A549 (cell line): ENCODE measurements around the gene CLPX. TPM values are rescaled to one million over a fixed set of nuclear protein-coding genes. Genes with fewer than 3 reads are reported as not detected.
A peak's percentile ranks its signal among the peaks of the same experiment; 100 is the strongest.

ENCODE experiments used
- ATAC-seq, 2 experiments: fragments of 200-7000 bp in 1 of 2; fragments of >200 bp in 1 of 2; cut with Nextera tagmentation in 1 of 2; cut with Tn5 transposase in 1 of 2; 3 replicates each; pipeline versions ENCODE4 v1.8.0 to v1.9.1; 2018 to 2020; ENCODE audit warnings: mild to moderate bottlenecking in 1 of 2, moderate library complexity in 1 of 2
- CTCF ChIA-PET: fragments of 300-600 bp; sonication (Branson Sonifier 250); formaldehyde crosslinking; extraction: SDS; loops from one replicate; lab custom pipeline; 2021; ENCODE audit warnings: antibody characterized with exemption, inconsistent platforms; lab: Yijun Ruan, JAX
- POLR2A ChIA-PET: fragments of 350-600 bp; formaldehyde crosslinking; extraction: SDS; loops from one replicate; lab custom pipeline; 2021; ENCODE audit warnings: antibody characterized with exemption, inconsistent platforms; lab: Yijun Ruan, JAX
- DNase-seq, 2 experiments: peaks; one replicate each; pipeline versions ENCODE4 v3.0.0 to v3.0.0-alpha.2; 2011 to 2016; ENCODE audit warnings: low read depth in 1 of 2, low spot score in 1 of 2
- FAIRE-seq: peaks from 2 replicates; lab custom pipeline; 2011; peaks lifted over from hg19 to GRCh38; lab: Jason Lieb, UNC
- H3K27ac ChIP-seq, 2 experiments: fragments of >200 bp; sonication (Bioruptor Twin); formaldehyde crosslinking; 3 replicates each; pipeline ENCODE4 v1.5.1; 2016 to 2017
- H3K4me1 ChIP-seq: fragments of >200 bp; sonication (Bioruptor Twin); formaldehyde crosslinking; 3 replicates; pipeline ENCODE4 v1.6.1; 2016
- H3K4me2 ChIP-seq: fragments of >200 bp; sonication (Bioruptor Twin); formaldehyde crosslinking; 3 replicates; pipeline ENCODE4 v1.6.1; 2016
- H3K4me3 ChIP-seq: fragments of >200 bp; sonication (Bioruptor Twin); formaldehyde crosslinking; 3 replicates; pipeline ENCODE4 v1.5.1; 2016
- H3K9me3 ChIP-seq: fragments of >200 bp; sonication (Bioruptor Twin); formaldehyde crosslinking; 3 replicates; pipeline ENCODE4 v1.6.1; 2016
- CEBPB ChIP-seq, 2 experiments: fragments of >200 bp in 1 of 2; sonication (Bioruptor Twin) in 1 of 2; formaldehyde crosslinking in 1 of 2; IDR thresholded peaks; 2 replicates each; pipeline ENCODE4 v1.6.1; 2012 to 2016
- CHD4 ChIP-seq: fragments of 200-600 bp; sonication (generic); IDR thresholded peaks from 2 replicates; pipeline ENCODE4 v1.6.1; 2016; ENCODE audit warnings: antibody characterized with exemption, mild to moderate bottlenecking, borderline replicate concordance
- EHF ChIP-seq: fragments of 250-450 bp; sonication (Bioruptor Pico); IDR thresholded peaks from 2 replicates; pipeline ENCODE4 v1.5.0; 2020; ENCODE audit warnings: mild to moderate bottlenecking
- ELK1 ChIP-seq: fragments of 150-350 bp; IDR thresholded peaks from 2 replicates; pipeline ENCODE4 v1.6.1; 2014; ENCODE audit warnings: low read depth, mild to moderate bottlenecking, low read length
- EP300 ChIP-seq, 2 experiments: fragments of >200 bp; sonication (Bioruptor Twin); formaldehyde crosslinking; IDR thresholded peaks; 2 replicates in 1 of 2; 3 replicates in 1 of 2; pipeline ENCODE4 v1.6.1; 2016 to 2017
- FOSL2 ChIP-seq, 2 experiments: fragments of 450-650 bp in 1 of 2; fragments of >200 bp in 1 of 2; sonication (Bioruptor Twin) in 1 of 2; formaldehyde crosslinking; IDR thresholded peaks; 2 replicates each; pipeline versions ENCODE4 v1.5.0 to v1.6.1; 2016 to 2020; ENCODE audit warnings: mild to moderate bottlenecking in 1 of 2, moderate library complexity in 1 of 2
- GATA3 ChIP-seq: IDR thresholded peaks from 2 replicates; pipeline ENCODE4 v1.6.1; 2012; ENCODE audit warnings: borderline replicate concordance
- HES2 ChIP-seq: fragments of >200 bp; sonication (Bioruptor Twin); formaldehyde crosslinking; IDR thresholded peaks from 2 replicates; pipeline ENCODE4 v1.6.1; 2016
- HEYL ChIP-seq: fragments of 250-450 bp; sonication (Bioruptor Pico); IDR thresholded peaks from 2 replicates; pipeline ENCODE4 v1.8.0; 2021; ENCODE audit warnings: mild to moderate bottlenecking, moderate library complexity
- HMGXB4 ChIP-seq: fragments of 250-450 bp; sonication (Bioruptor Pico); IDR thresholded peaks from 2 replicates; pipeline ENCODE4 v1.5.0; 2021; ENCODE audit warnings: mild to moderate bottlenecking, moderate library complexity, borderline replicate concordance
- HOXB13 ChIP-seq: fragments of 250-450 bp; sonication (Bioruptor Pico); IDR thresholded peaks from 2 replicates; pipeline ENCODE4 v1.5.0; 2020; ENCODE audit warnings: low read depth, mild to moderate bottlenecking, moderate library complexity
- KDM5A ChIP-seq: fragments of 200-600 bp; sonication (generic); IDR thresholded peaks from 2 replicates; pipeline ENCODE4 v1.6.1; 2016; ENCODE audit warnings: antibody characterized with exemption, mild to moderate bottlenecking
- MYC ChIP-seq: IDR thresholded peaks from 2 replicates; pipeline ENCODE4 v1.6.1; 2012; ENCODE audit warnings: mild to moderate bottlenecking, inconsistent platforms, low read length, improper control_type of control experiment, borderline replicate concordance
- NFE2L2 ChIP-seq: fragments of 150-350 bp; conservative IDR thresholded peaks from 2 replicates; pipeline ENCODE4 v1.6.1; 2014; ENCODE audit warnings: low read length
- NPAS2 ChIP-seq: fragments of 250-450 bp; sonication (Bioruptor Pico); IDR thresholded peaks from 2 replicates; pipeline ENCODE4 v1.8.0; 2022; ENCODE audit warnings: mild to moderate bottlenecking, moderate library complexity, borderline replicate concordance
- PBX3 ChIP-seq: IDR thresholded peaks from 2 replicates; pipeline ENCODE4 v1.6.1; 2012
- POLR2AphosphoS2 ChIP-seq: conservative IDR thresholded peaks from 2 replicates; pipeline ENCODE4 v1.6.1; 2012; ENCODE audit warnings: low read length, improper control_type of control experiment, inconsistent platforms
- SMC3 ChIP-seq: fragments of >200 bp; sonication (Bioruptor Twin); formaldehyde crosslinking; IDR thresholded peaks from 3 replicates; pipeline ENCODE4 v1.6.1; 2018; ENCODE audit warnings: inconsistent platforms
- TFCP2L1 ChIP-seq: fragments of 250-450 bp; sonication (Bioruptor Pico); IDR thresholded peaks from 2 replicates; pipeline ENCODE4 v1.5.0; 2021; ENCODE audit warnings: mild to moderate bottlenecking
- USF2 ChIP-seq: fragments of 450-650 bp; IDR thresholded peaks from 2 replicates; pipeline ENCODE4 v1.6.1; 2014; ENCODE audit warnings: antibody characterized with exemption
- ZC3H11A ChIP-seq: fragments of 450-650 bp; IDR thresholded peaks from 2 replicates; pipeline ENCODE4 v1.6.1; 2014; ENCODE audit warnings: antibody characterized with exemption, mild to moderate bottlenecking
- ZFP36 ChIP-seq: fragments of 450-650 bp; IDR thresholded peaks from 2 replicates; pipeline ENCODE4 v1.6.1; 2014; ENCODE audit warnings: borderline replicate concordance; ENCODE audit not compliant: partially characterized antibody
- ZNF302 ChIP-seq: fragments of 250-450 bp; sonication (Bioruptor Pico); IDR thresholded peaks from 2 replicates; pipeline ENCODE4 v1.9.0; 2021; ENCODE audit warnings: inconsistent platforms, mild to moderate bottlenecking, moderate library complexity
- WGBS: methylation state at CpG from one replicate; pipeline ENCODE4 v1.1.6; 2017; ENCODE audit errors: missing lambda C conversion rate; 5-methylcytosine and 5-hydroxymethylcytosine counted together
- polyA plus RNA-seq, 4 experiments: library from polyadenylated mRNA; depleted of rRNA in 3 of 4; stranded (reverse); fragments of >200 nt; fragmentation: RNase III in 1 of 4; extraction: RNeasy Plus Mini Kit Qiagen cat#74134 plus additional on column Dnase treatment in 1 of 4; gene quantifications; 2 replicates in 3 of 4; 3 replicates in 1 of 4; pipeline ENCODE4 v1.2.3, GENCODE V29; 2011 to 2017

The CLPX gene
- polyA plus RNA-seq, 2 of the 4 experiments (the other 2 are of a cell fraction), result 55.4 to 113 TPM

GRCh38 chr15:65233696-65234095 lies 48.6 kb upstream of the CLPX start:
- TF ChIP-seq GATA3, result no peak
- TF ChIP-seq USF2, result no peak
- no peak for TF ChIP-seq ZC3H11A
- peak; percentile 35 to 58; a peak in 2 of 4 replicates for TF ChIP-seq CEBPB (IDR thresholded peaks at IDR 0.05)
- TF ChIP-seq ELK1, result no peak
- TF ChIP-seq POLR2AphosphoS2, result no peak
- TF ChIP-seq PBX3, result no peak
- TF ChIP-seq HES2, result no peak
- TF ChIP-seq, all 56 proteins: peak for 1

GRCh38 chr15:65232520-65232919 lies 47.4 kb upstream of the CLPX start:
- no peak for FAIRE-seq
- H3K27ac ChIP-seq, result no peak overlapping the region
- no peak overlapping the region for H3K4me2 ChIP-seq
- TF ChIP-seq KDM5A (no peak), GATA3 (no peak), EP300 (IDR thresholded peaks at IDR 0.05) (no peak), CHD4 (no peak), SMC3 (no peak), MYC (no peak), NPAS2 (CRISPR knock-in tag) (no peak), ZNF302 (CRISPR knock-in tag) (no peak), HOXB13 (CRISPR knock-in tag) (no peak), HEYL (CRISPR knock-in tag) (no peak), EHF (no peak), ZFP36 (no peak), HMGXB4 (CRISPR knock-in tag) (no peak), FOSL2 (IDR thresholded peaks at IDR 0.05) (no peak), FOSL2 (CRISPR knock-in tag; IDR thresholded peaks at IDR 0.05) (no peak), NFE2L2 (no peak), TFCP2L1 (CRISPR knock-in tag) (no peak)
- TF ChIP-seq, all 56 proteins: peak for 0
- POLR2A ChIA-PET, result no interaction called here
- H3K9me3 ChIP-seq, result no peaks in the 10 kb centered on the region
- H3K4me3 ChIP-seq, result no peak overlapping the region
- peaks cover 10% of the 10 kb centered on the region for H3K4me1 ChIP-seq
- ATAC-seq (no peak), DNase-seq (no peak)
- WGBS, result 91% methylated on average over 3 of the region's 3 CpGs
- CTCF ChIA-PET, result interaction anchor here (0.8 kb wide), 1 partner anchor 38 kb away, joined by 3 read pairs; no protein-coding TSS in a partner anchor

More at GRCh38 chr15:65233696-65234095, 48.6 kb upstream of the CLPX start:
- Histone ChIP-seq H3K9me3 (no peaks in the 10 kb centered on the region), H3K4me2 (no peak overlapping the region), H3K27ac (no peak overlapping the region), H3K4me1 (no peaks in the 10 kb centered on the region), H3K4me3 (no peak overlapping the region)
- ChIA-PET CTCF (interaction anchor here (1.0 to 1.1 kb wide), 2 partner anchors 27 to 66 kb away, joined by 3 to 5 read pairs; no protein-coding TSS in a partner anchor), POLR2A (no interaction called here)
- DNase-seq (no peak), ATAC-seq (no peak), FAIRE-seq (no peak)
- WGBS, result 90% methylated on average over 5 of the region's 5 CpGs
